HCT116 (cell line): ENCODE results near the gene NAPB. TPM values are rescaled to one million over a fixed set of nuclear protein-coding genes. Genes with fewer than 3 reads are reported as not detected.

Source experiments
- ATAC-seq: fragments of 200-7000 bp; cut with Tn5 transposase; 2 replicates; pipeline ENCODE4 v1.9.1; 2020; ENCODE audit warnings: mild to moderate bottlenecking, moderate library complexity
- BruUV-seq: library from RNA; stranded (reverse); fragments of 400-500 nt; replicated peaks from 2 replicates; lab custom pipeline; 2021; lab: Mats Ljungman, UMichigan
- CTCF ChIA-PET: fragments of 300-600 bp; sonication (Branson Sonifier 250); formaldehyde crosslinking; loops from one replicate; lab custom pipeline; 2021; ENCODE audit warnings: antibody characterized with exemption; lab: Charles Lee
- POLR2A ChIA-PET: fragments of 300-600, 350-600 bp; sonication (Branson Sonifier 250); formaldehyde crosslinking; loops from one replicate; lab custom pipeline; 2021; ENCODE audit warnings: antibody characterized with exemption; lab: Charles Lee
- RAD21 ChIA-PET, 2 experiments: fragments of 300-600 bp; sonication (Branson Sonifier 250); formaldehyde crosslinking; loops; one replicate each; lab custom pipeline; 2023; ENCODE audit warnings: low total read pairs in 2 of 2; ENCODE audit not compliant: uncharacterized antibody in 2 of 2, unreplicated experiment in 2 of 2, low non-redundant PET in 1 of 2; lab: Charles Lee
- DNase-seq: peaks from one replicate; pipeline ENCODE4 v3.0.0-alpha.2; 2010; ENCODE audit warnings: low read depth, low spot score
- H2AFZ ChIP-seq: fragments of 200-600 bp; shearing (Covaris generic), sonication (generic); 2 replicates; pipeline ENCODE4 v1.6.1; 2017; ENCODE audit warnings: low read depth, mixed run types, mixed read lengths, antibody characterized with exemption, low read length; ENCODE audit not compliant: poor library complexity, severe bottlenecking
- H3K27ac ChIP-seq: 2 replicates; pipeline ENCODE4 v1.5.1; 2012; ENCODE audit warnings: low read depth, low read length
- H3K27me3 ChIP-seq: fragments of 200-600 bp; sonication (generic); 2 replicates; pipeline ENCODE4 v1.6.1; 2016; ENCODE audit warnings: mixed run types, low read length, mixed read lengths; ENCODE audit not compliant: insufficient read depth
- H3K36me3 ChIP-seq, 2 experiments: fragments of 200-500 bp in 1 of 2; fragments of 200-600 bp in 1 of 2; sonication (Bioruptor generic) in 1 of 2; sonication (generic) in 1 of 2; 2 replicates each; pipeline versions ENCODE4 v1.5.1 to v1.6.1; 2014 to 2016; ENCODE audit warnings: low read length in 2 of 2, inconsistent platforms in 1 of 2, mixed read lengths in 1 of 2, mixed run types in 1 of 2; ENCODE audit not compliant: insufficient read depth in 2 of 2, control insufficient read depth in 1 of 2
- H3K4me1 ChIP-seq, 2 experiments: fragments of 200-600 bp in 1 of 2; sonication (generic) in 1 of 2; 2 replicates each; pipeline versions ENCODE4 v1.5.1 to v1.6.1; 2012 to 2017; ENCODE audit warnings: low read length in 2 of 2, inconsistent platforms in 1 of 2, mild to moderate bottlenecking in 1 of 2, mixed read lengths in 1 of 2, mixed run types in 1 of 2, moderate library complexity in 1 of 2; ENCODE audit not compliant: insufficient read depth in 2 of 2, control insufficient read depth in 1 of 2
- H3K4me2 ChIP-seq: fragments of 200-600 bp; sonication (generic); 2 replicates; pipeline ENCODE4 v1.6.1; 2017; ENCODE audit warnings: mixed run types, low read length, mixed read lengths
- H3K4me3 ChIP-seq, 2 experiments: fragments of 200-600 bp in 1 of 2; sonication (generic) in 1 of 2; replicated peaks in 1 of 2; 2 replicates each; pipeline ENCODE4 v1.5.1; 2011 to 2016; ENCODE audit warnings: low read length in 2 of 2, control low read depth in 1 of 2, low read depth in 1 of 2, mild to moderate bottlenecking in 1 of 2, mixed read lengths in 1 of 2, mixed run types in 1 of 2
- H3K79me2 ChIP-seq: fragments of 200-600 bp; sonication (generic); 2 replicates; pipeline ENCODE4 v1.6.1; 2017; ENCODE audit warnings: mild to moderate bottlenecking, mixed run types, low read length, moderate library complexity, mixed read lengths; ENCODE audit not compliant: insufficient read depth
- H3K9ac ChIP-seq: fragments of 200-600 bp; sonication (generic); 2 replicates; pipeline ENCODE4 v1.6.1; 2016; ENCODE audit warnings: low read length, mixed read lengths
- H3K9me2 ChIP-seq: fragments of 200-600 bp; sonication (generic), shearing (Covaris generic); 2 replicates; pipeline ENCODE4 v1.6.1; 2017; ENCODE audit warnings: mixed run types, mild to moderate bottlenecking, moderate library complexity; ENCODE audit not compliant: insufficient read depth
- H3K9me3 ChIP-seq, 2 experiments: fragments of 200-500 bp in 1 of 2; fragments of 200-600 bp in 1 of 2; sonication (Bioruptor generic) in 1 of 2; sonication (generic) in 1 of 2; 2 replicates each; pipeline ENCODE4 v1.6.1; 2014 to 2017; ENCODE audit warnings: low read length in 2 of 2, mixed read lengths in 2 of 2, inconsistent platforms in 1 of 2, low read depth in 1 of 2, mild to moderate bottlenecking in 1 of 2, mixed run types in 1 of 2, moderate library complexity in 1 of 2; ENCODE audit not compliant: control insufficient read depth in 1 of 2, insufficient read depth in 1 of 2
- H4K20me1 ChIP-seq: fragments of 200-600 bp; sonication (generic), shearing (Covaris generic); 2 replicates; pipeline ENCODE4 v1.6.1; 2017; ENCODE audit warnings: mixed run types, mild to moderate bottlenecking, moderate library complexity; ENCODE audit not compliant: insufficient read depth
- CBX3 ChIP-seq: IDR thresholded peaks from 2 replicates; pipeline ENCODE4 v1.6.1; 2012; ENCODE audit warnings: low read depth
- CTCF ChIP-seq, 3 experiments: fragments of 200-600 bp in 1 of 3; sonication (generic) in 1 of 3; IDR thresholded peaks in 2 of 3; conservative IDR thresholded peaks in 1 of 3; 2 replicates each; pipeline ENCODE4 v1.5.1; 2012 to 2017; ENCODE audit warnings: low read depth in 2 of 3, low read length in 2 of 3, antibody characterized with exemption in 1 of 3, borderline replicate concordance in 1 of 3, control low read depth in 1 of 3, mild to moderate bottlenecking in 1 of 3, mixed read lengths in 1 of 3, mixed run types in 1 of 3, moderate library complexity in 1 of 3; ENCODE audit not compliant: insufficient read depth in 1 of 3
- EGR1 ChIP-seq: IDR thresholded peaks from 2 replicates; pipeline ENCODE4 v1.6.1; 2012; ENCODE audit warnings: low read depth
- ELF1 ChIP-seq: IDR thresholded peaks from 2 replicates; pipeline ENCODE4 v1.6.1; 2012; ENCODE audit warnings: low read depth, borderline replicate concordance
- EZH2 ChIP-seq: fragments of 200-600 bp; sonication (generic); IDR thresholded peaks from 2 replicates; pipeline ENCODE4 v1.6.1; 2017; ENCODE audit warnings: antibody characterized with exemption, mixed run types
- EZH2phosphoT487 ChIP-seq: fragments of 200-600 bp; IDR thresholded peaks from 2 replicates; pipeline ENCODE4 v1.6.1; 2018; ENCODE audit warnings: antibody characterized with exemption, borderline replicate concordance
- JUND ChIP-seq: IDR thresholded peaks from 2 replicates; pipeline ENCODE4 v1.6.1; 2012
- POLR2AphosphoS5 ChIP-seq: IDR thresholded peaks from 2 replicates; pipeline ENCODE4 v1.6.1; 2011; ENCODE audit warnings: mild to moderate bottlenecking, low read depth, low read length, moderate library complexity
- RAD21 ChIP-seq: IDR thresholded peaks from 2 replicates; pipeline ENCODE4 v1.6.1; 2012; ENCODE audit warnings: low read depth, mild to moderate bottlenecking
- REST ChIP-seq: IDR thresholded peaks from 2 replicates; pipeline ENCODE4 v1.6.1; 2012; ENCODE audit warnings: low read depth
- SIN3A ChIP-seq: IDR thresholded peaks from 2 replicates; pipeline ENCODE4 v1.6.1; 2012; ENCODE audit warnings: low read depth
- SP1 ChIP-seq: IDR thresholded peaks from 2 replicates; pipeline ENCODE4 v1.6.1; 2012; ENCODE audit warnings: low read depth
- SRF ChIP-seq: IDR thresholded peaks from 2 replicates; pipeline ENCODE4 v1.6.1; 2012; ENCODE audit warnings: low read depth
- TCF7L2 ChIP-seq: IDR thresholded peaks from 2 replicates; pipeline ENCODE4 v1.7.0; 2011; ENCODE audit warnings: borderline replicate concordance, inconsistent platforms; ENCODE audit not compliant: insufficient read depth, insufficient read length; ENCODE audit errors: extremely low read depth
- YY1 ChIP-seq: IDR thresholded peaks from 2 replicates; pipeline ENCODE4 v1.6.1; 2011; ENCODE audit warnings: low read length, low read depth, moderate library complexity, mild to moderate bottlenecking; ENCODE audit not compliant: insufficient replicate concordance; ENCODE audit errors: extremely low read depth
- ZBTB33 ChIP-seq: IDR thresholded peaks from 2 replicates; pipeline ENCODE4 v1.6.1; 2011; ENCODE audit warnings: mild to moderate bottlenecking, low read length, moderate library complexity; ENCODE audit not compliant: insufficient replicate concordance; ENCODE audit errors: extremely low read depth
- ZFX ChIP-seq: fragments of 450-650 bp; IDR thresholded peaks from 2 replicates; pipeline ENCODE4 v1.6.1; 2017
- ZNF274 ChIP-seq: fragments of 200-500 bp; sonication (Bioruptor generic); IDR thresholded peaks from 2 replicates; pipeline ENCODE4 v1.6.1; 2014; ENCODE audit warnings: mild to moderate bottlenecking, low read depth, low read length, inconsistent platforms
- intact Hi-C: fragments of 100-400 bp; cut with micrococcal nuclease; formaldehyde crosslinking; loops from 2 replicates; pipeline ENCODE4 v1.10.0; 2022
- total RNA-seq: library from RNA; stranded (reverse); gene quantifications from one replicate; pipeline ENCODE4 v1.2.1, GENCODE V29; 2021; ENCODE audit not compliant: unreplicated experiment
- TF ChIP-seq, protein P1 (sequence below): IDR thresholded peaks from 2 replicates; pipeline ENCODE4 v1.6.1; 2012

Gene NAPB
- total RNA-seq, 1 experiment from 2014 or later, result 7.9 TPM

DNA sequence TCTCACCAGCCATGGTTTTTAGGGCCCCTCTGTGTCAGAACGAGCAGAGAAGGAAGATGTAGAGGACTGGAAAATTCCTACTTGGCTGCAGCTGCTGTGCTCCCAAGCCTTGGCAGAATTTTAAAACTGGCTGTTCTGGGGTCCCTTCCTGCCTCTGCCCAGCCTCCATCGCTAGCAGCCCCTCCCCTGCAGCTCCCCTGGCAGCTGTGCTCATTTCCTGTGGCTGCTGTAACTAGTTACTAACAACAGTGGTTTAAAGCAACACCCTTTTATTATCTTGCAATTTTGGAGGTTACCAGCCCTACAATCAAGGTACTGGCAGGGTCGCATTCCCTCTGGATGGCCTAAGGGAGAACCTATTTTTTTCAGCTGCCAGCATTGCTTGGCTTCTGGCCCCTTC, 35.1 kb upstream of the NAPB start:
- no peak overlapping the region for H2AFZ ChIP-seq
- CTCF ChIA-PET, result no interaction called here

More for the DNA sequence above, 35.1 kb upstream of the NAPB start:
- no peak for DNase-seq
- no peaks in the 10 kb centered on the region for H3K79me2 ChIP-seq
- H3K4me3 ChIP-seq, result no peak overlapping the region
- H3K27me3 ChIP-seq, result peaks cover 17% of the 10 kb centered on the region; the same call in 1 of the 2 replicates
- H4K20me1 ChIP-seq, result no peaks in the 10 kb centered on the region
- H3K9ac ChIP-seq, result no peak overlapping the region
- POLR2A ChIA-PET, result no interaction called here
- no peak overlapping the region for H3K27ac ChIP-seq
- H3K4me1 ChIP-seq, result no peaks in the 10 kb centered on the region
- ATAC-seq, result no peak
- no peaks in the 10 kb centered on the region for H3K9me3 ChIP-seq
- no TSS peak for BruUV-seq
- RAD21 ChIA-PET, result no interaction called here
- TF ChIP-seq SIN3A, result no peak
- no peak for TF ChIP-seq ZNF274
- no peak for TF ChIP-seq CTCF (IDR thresholded peaks at IDR 0.05 in 2 of 3, conservative IDR thresholded peaks at IDR 0.05 in 1 of 3; ENCODE audit: borderline replicate concordance in 1 of 3, insufficient read depth in 1 of 3, low read depth in 2 of 3, low read length in 2 of 3)
- no peak for TF ChIP-seq ELF1
- TF ChIP-seq SRF, result no peak
- TF ChIP-seq REST, result no peak
- no peak for TF ChIP-seq ZFX
- TF ChIP-seq CBX3, result no peak
- no peak for TF ChIP-seq YY1
- no peak for TF ChIP-seq EGR1
- TF ChIP-seq SP1, result no peak
- TF ChIP-seq EZH2, result no peak
- no peak for TF ChIP-seq POLR2AphosphoS5
- no peak for TF ChIP-seq TCF7L2
- TF ChIP-seq RAD21, result no peak
- TF ChIP-seq ZBTB33, result no peak
- TF ChIP-seq, protein P1, sequence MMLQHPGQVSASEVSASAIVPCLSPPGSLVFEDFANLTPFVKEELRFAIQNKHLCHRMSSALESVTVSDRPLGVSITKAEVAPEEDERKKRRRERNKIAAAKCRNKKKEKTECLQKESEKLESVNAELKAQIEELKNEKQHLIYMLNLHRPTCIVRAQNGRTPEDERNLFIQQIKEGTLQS, result no peak
- no peak for TF ChIP-seq JUND
- no peak for TF ChIP-seq EZH2phosphoT487
- TF ChIP-seq, all 23 proteins: peak for 0
- Histone ChIP-seq H3K36me3 (no peaks in the 10 kb centered on the region), H3K9me2 (no peaks in the 10 kb centered on the region), H3K4me2 (no peak overlapping the region)
- intact Hi-C loops, result no loop called here
